Inflammatory macrophage treated with lipopolysaccharide for 1 hour (primary cell): ENCODE results near the gene ZNF280B.
"Not testable (repeated sequence)": the region's sequence is repeated elsewhere in the genome, so short reads cannot be mapped to it uniquely, and the experiment has no call there.

ENCODE experiments used
- DNase-seq, 2 donors: peaks; one replicate each; pipeline ENCODE4 v3.0.0-alpha.2; 2020 to 2022

Gene ZNF280B

DNA sequence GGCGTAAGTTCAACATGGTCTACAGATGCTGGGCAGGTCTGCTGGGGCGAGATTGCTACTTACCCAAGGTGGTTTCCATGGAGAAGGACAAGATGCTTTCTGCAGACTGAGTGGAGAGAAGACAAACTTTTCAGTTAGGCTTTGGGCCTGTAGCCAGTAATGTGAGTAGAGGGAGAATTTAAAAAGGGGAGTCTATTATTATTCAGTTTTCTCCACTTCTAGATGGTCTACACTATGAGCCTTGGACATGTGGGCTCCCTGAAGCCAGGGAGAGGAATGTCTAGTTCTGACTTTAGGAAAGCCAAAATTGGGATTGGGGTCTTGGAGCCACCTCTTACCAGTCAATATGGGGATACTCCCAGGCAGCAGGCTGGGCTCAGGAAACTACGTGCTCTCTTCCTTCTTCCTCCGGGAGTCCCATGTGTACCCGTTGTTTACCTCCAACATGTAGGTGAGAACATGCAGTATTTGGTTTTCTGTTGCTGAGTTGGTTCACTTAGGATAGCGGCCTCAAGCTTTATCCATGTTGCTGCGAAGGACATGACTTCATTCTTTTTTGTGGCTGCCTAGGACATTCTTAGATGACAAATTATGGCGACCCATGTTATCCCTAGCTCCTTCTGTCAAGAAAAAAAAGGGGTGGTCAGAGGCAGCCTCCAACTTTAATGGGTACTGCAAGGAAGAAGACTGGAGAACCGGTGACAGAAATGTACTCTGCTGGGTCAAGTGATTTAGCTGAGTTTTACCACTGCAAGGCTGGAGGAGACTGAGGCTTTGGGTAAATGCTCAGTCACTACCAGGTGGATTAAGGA lies 26.3 kb upstream of the ZNF280B start:
- DNase-seq: no peak

- DNase-seq: no peak
These were observed 25.3 kb upstream of the ZNF280B start for GRCh38 chr22:22533863-22534262.

DNA sequence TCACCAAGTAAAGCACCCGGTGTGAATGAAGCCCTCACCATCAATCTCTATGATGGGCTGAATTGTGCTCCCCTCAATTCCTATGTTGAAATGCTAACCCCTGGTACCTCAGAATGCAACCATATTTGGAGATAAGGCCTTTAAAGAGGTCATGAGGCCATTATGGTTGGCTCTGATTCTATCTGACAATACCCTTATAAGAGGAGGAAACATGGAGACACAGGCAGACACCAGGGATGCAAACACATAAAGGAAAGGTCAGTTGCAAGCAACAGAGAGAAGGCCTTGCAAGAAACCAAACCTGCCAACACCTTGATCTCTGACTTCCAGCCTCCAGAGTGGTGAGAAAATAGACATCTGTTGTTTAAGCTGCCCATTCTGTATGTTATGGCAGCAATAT lies 24.9 kb upstream of the ZNF280B start:
- DNase-seq: no peak

DNA sequence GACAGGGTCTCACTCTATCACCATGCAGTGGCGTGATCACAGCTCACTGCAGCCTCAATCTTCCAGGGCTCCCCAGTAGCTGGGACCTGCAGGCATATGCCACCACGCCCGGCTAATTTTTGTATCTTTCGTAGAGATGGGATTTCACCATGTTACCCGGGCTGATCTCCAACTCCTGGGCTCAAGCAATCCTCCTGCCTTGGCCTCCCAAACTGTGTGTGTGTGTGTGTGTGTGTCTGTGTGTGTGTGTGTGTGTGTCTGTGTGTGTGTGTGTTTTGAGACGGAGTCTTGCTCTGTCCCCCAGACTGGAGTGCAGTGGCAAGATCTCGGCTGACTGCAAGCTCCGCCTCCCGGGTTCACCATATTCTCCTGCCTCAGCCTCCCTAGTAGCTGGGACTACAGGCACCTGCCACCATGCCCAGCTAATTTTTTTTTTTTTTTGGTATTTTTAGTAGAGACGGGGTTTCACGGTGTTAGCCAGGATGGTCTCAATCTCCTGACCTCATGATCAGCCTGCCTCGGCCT lies 24.1 kb upstream of the ZNF280B start:
- not testable (repeated sequence) for DNase-seq

DNA sequence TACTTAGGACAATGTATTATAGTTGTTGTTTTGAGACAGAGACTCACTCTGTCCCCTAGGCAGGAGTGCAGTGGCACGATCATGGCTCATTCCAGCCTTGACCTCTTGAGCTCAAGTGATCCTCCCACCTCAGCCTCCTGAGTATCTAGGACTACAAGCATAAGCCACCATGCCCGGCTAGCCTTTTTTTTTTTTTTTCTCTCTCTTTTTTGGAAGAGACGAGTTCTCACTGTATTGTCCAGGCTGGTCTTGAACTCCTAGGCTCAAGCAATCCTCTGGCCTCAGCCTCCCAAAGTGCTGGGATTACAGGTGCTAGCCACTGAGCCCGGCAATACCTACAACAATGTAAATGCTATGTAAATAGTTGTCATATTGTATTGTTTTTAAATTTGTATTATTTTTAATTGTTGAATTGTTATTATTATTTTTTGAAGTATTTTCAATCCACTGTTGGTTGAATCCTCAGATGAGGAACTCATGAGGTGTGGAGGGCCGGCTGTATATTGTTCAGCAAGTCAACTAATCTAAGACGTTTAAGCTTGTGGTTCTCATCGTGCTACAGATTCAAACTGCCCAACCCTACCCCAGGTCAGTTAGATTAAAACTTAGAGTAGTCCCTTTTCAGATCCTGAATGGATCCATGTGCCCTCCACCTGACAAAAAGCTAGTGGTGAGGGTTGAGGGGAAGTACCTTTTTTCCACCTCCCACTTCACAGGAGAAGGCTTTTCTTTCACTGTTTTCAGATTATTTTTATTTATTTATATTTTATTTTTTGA lies 23.4 kb upstream of the ZNF280B start:
- no peak for DNase-seq

DNA sequence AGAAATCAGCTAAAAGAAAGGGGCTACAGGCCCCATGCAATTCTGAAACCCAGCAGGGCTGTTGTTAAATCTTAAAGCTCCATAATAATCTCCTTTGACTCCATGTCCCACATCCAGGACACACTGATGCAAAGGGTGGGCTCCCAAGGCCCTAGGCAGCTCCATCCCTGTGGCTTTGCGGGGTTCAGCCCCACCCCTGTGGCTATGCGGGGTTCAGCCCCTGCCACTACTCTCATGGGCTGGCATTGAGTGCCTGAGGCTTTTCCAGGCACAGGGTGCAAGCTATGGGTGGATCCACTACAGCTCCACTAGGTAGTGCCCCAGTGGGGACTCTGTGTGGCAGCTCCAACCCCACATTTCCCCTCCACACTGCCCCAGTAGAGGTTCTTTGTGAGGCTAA lies 20.2 kb upstream of the ZNF280B start:
- DNase-seq: no peak

DNA sequence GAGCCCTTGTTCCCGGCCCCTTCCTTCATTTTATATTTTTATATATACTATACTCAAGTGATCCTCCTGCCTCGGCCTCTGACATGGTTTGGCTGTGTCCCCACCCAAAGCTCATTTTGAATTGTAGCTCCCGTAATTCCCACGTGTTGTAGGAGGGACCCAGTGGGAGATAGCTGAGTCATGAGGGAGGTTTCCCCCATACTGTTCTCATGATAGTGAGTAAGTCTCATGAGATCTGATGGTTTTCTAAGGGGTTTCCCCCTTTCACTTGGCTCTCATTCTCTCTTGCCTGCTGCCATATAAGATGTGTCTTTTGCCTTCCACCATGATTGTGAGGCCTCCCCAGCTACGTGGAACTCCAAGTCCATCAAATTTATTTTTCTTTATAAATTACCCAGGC lies 18.8 kb upstream of the ZNF280B start:
- DNase-seq: peak; percentile 24 to 29

GRCh38 chr22:22526125-22526912 lies 17.8 kb upstream of the ZNF280B start:
- no peak for DNase-seq

DNA sequence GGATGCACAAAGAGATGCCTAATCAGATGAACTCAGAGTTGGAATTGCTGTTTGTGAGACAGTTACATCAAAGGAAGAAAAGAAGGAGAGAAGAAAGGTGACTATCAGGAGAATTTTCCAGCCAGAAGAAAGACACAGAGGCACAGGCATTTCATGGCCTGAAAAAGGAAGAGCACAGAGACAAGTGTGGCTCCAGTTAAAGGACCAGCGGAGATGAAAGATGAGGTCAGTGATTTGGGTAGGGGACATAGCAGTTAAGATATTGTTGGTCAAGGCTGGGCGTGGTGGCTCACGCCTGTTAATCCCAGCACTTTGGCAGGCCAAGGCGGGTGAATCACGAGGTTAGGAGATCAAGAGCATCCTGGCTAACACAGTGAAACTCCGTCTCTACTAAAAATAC lies 15.0 kb upstream of the ZNF280B start:
- no peak for DNase-seq

GRCh38 chr22:22521631-22522030 lies 13.1 kb upstream of the ZNF280B start:
- no peak for DNase-seq

DNA sequence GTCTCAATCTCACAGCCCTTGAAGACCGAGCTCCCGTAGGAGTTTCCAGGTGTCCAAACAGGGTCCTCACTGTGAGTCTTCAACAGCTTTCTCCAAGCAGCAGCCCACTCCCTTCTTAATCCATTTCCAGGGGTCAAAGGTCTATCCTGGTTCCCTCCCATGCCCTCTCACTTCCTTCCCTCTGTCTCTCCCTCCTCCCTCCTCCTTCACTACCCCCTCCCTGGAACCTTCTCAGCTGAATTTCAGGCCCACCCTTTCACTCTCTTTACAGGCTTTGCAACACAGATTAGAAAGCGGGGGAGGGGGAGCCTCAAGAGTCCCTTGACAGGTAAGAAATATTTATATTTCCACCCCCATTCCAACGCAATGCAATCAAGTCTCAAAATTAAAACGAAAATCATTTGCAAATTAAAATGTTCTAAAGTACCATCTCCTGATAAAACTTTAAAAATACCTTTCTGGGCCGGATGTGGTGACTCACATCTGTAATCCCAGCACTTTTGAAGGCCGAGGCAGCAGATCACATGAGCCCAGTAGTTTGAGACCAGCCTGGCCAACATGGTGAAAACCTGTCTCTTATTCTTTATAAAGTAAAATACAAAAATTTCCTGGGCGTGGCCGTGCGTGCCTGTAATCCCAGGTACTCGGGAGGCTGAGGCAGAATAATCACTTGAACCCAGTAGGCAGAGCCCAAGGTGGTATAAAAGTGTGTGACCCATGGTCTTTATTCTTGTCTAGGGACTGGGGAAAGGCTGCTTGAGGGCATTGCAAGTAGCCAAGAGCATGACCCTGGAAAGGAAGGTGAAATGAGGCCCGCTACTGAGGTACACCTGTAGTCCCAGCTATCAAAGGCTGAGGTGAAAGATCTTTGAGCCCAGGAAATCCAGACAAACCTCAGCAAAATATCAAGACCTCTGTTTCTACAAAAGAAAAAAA lies 12.4 kb upstream of the ZNF280B start:
- DNase-seq: no peak

DNA sequence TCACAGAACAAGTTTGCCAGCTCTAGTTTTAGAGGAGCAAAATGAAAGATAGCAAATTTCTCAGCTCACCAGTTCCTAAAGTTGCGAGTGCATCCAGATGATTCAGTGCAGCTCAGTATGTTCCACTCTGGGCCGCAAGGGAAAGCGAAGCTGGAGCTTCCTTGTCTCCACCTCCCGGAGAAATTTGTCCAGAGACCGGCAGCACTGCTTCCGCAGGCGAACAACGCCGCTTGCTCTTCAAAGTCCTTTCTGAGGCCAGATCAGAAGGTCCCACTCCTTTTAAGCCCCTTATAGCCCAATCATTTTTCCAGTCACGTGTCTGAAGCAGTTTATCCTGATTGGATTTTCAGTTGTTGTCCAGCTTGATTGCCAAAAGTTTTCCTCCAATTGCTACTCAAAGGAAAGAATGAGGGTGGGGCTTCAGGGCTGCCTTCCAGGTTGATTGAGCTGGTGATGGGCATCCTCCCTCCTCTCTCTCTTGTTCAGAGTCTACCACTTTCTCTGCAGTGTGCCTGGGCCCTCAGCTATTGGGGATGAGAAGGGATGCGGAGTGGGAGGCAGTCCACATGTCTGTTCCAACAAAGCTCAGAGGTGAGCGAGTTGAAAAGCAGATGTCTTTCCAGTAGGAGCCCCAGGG lies 11.6 kb upstream of the ZNF280B start, which contains the start of gene ZNF280A:
Gene ZNF280A (minus strand): TSS at position 251 of the 637 bp plus-strand sequence. CDS start 4,640 bp downstream, outside the sequence.
- DNase-seq: no peak

- no peak for DNase-seq
These were observed 11.0 kb upstream of the ZNF280B start for GRCh38 chr22:22519591-22519990.

- no peak for DNase-seq
These were observed 8.4 kb upstream of the ZNF280B start for GRCh38 chr22:22516992-22517391.

GRCh38 chr22:22515890-22516289 lies 7.3 kb upstream of the ZNF280B start:
- no peak for DNase-seq

GRCh38 chr22:22514431-22514830 lies 5.9 kb upstream of the ZNF280B start:
- not testable (repeated sequence) for DNase-seq

DNA sequence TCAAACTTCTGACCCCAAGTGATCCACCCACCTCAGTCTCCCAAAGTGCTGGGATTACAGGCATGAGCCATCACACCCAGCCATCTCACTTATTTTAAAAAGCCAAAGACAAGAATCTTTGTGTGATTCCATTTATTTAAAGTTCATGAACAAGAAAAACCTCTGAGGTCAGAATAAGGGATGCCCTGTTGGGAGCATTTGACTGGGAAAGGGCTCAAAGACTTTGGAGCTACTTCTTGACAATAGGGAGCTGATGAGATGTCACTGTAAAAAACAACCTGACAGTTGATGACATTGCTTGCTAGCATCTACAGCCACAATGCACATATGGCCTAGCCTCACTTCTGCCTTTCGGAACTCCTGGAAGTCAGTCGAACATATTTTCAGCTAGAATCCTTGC lies 5.1 kb upstream of the ZNF280B start:
- DNase-seq: no peak

- DNase-seq: no peak
These were observed 4.4 kb upstream of the ZNF280B start for GRCh38 chr22:22512951-22513350.

DNA sequence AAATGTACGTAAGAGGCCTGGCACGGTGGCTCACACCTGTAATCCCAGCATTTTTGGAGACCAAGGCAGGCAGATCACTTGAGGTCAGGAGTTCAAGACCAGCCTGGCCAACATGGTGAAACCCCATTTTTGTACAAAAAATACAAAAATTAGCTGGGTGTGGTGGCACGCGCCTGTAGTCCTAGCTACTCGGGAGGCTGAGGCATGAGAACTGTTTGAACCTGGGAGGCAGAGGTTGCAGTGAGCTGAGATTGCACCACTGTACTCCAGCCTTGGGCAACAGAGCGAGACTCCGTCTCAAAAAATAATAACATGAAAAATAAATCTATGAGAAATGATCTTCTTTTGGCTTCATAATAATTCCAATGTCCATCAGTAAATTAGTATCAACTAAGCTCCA lies 2.3 kb upstream of the ZNF280B start:
- DNase-seq: not testable (repeated sequence)

DNA sequence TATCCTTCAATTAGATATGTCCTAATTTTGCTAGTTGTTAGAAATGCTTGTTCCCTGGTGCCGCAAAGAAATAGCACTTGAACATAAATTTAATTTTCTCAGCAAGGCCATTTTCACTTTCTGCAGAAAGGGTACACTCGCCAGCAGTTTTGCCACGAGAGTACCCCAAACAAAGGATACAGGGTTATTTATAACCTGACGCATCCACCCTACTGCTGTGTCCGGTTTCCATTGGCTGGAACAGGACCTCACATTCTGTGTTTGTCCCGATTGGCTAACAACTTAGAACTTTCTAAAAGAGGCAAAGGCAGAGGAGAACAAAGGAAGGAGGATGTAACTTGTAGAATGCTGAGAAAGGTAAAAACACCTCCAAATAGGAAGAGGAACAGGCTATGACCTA lies 1.4 kb upstream of the ZNF280B start:
- not testable (repeated sequence) for DNase-seq

DNA sequence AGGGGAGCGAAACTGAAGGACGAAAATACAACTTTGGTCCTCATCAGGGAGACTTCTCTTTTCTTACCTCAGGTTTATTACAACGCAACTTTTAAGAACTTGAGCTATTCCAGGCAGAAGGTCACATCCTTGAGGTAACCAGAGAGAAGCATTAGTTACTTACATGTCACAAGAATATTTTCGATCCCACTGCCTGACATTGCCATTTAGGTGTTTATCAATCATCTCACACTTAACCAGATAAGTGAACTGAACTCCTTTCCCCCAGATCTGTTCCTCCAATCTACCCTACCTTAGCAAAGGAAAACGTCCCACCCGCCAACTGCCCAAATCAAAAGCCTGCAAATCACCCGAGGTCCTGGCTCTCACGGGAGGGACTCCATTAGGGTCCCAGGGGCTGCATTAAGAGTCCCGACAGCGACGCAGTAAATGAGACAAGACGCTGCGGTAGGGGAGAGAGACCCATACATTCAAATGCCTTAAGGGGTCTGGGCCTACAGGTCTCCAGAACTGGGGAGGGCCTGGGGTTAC lies 734 bp downstream of the ZNF280B start:
- no peak for DNase-seq
